ENCODE measurements around the gene GLT1D1.

GLT1D1 gene

GRCh38 chr12:128969480-128970055 is 116.3 kb downstream of the GLT1D1 start:
- peak; percentile 38 for DNase-seq

GRCh38 chr12:128970110-128970509 is 116.8 kb downstream of the GLT1D1 start:
- DNase-seq: no peak

- DNase-seq: no peak
Measured at GRCh38 chr12:128970941-128971340, 117.7 kb downstream of the GLT1D1 start.

- no peak for DNase-seq
Measured at GRCh38 chr12:128971802-128972201, 118.5 kb downstream of the GLT1D1 start.

GRCh38 chr12:128973883-128974681 is 120.8 kb downstream of the GLT1D1 start:
- no peak for DNase-seq

- no peak for DNase-seq
Measured at GRCh38 chr12:128974881-128975280, 121.6 kb downstream of the GLT1D1 start.

- peak; percentile 12 for DNase-seq
Measured at GRCh38 chr12:128976120-128976738, 123.0 kb downstream of the GLT1D1 start.

GRCh38 chr12:128977441-128977840 is 124.2 kb downstream of the GLT1D1 start:
- no peak for DNase-seq

GRCh38 chr12:128978067-128978466 is 124.8 kb downstream of the GLT1D1 start:
- DNase-seq: no peak

- no peak for DNase-seq
Measured at GRCh38 chr12:128980623-128981022, 127.3 kb downstream of the GLT1D1 start.

GRCh38 chr12:128981971-128982533 is 128.8 kb downstream of the GLT1D1 start:
- DNase-seq: no peak

- DNase-seq: no peak
Measured at GRCh38 chr12:128982933-128983332, 129.7 kb downstream of the GLT1D1 start.

GRCh38 chr12:128983371-128983770 is 130.1 kb downstream of the GLT1D1 start:
- DNase-seq: no peak

GRCh38 chr12:128986957-128987356 is 133.7 kb downstream of the GLT1D1 start:
- DNase-seq: no peak

GRCh38 chr12:128989287-128989686 is 136.0 kb downstream of the GLT1D1 start:
- no peak for DNase-seq

- no peak for DNase-seq
Measured at GRCh38 chr12:128991716-128992115, 138.4 kb downstream of the GLT1D1 start.

GRCh38 chr12:128992116-128992515 is 138.8 kb downstream of the GLT1D1 start:
- no peak for DNase-seq

- DNase-seq: no peak
Measured at GRCh38 chr12:128992550-128992949, 139.3 kb downstream of the GLT1D1 start.

- no peak for DNase-seq
Measured at GRCh38 chr12:128994856-128995255, 141.6 kb downstream of the GLT1D1 start.

GRCh38 chr12:128995619-128996018 is 142.3 kb downstream of the GLT1D1 start:
- DNase-seq: no peak

- no peak for DNase-seq
Measured at GRCh38 chr12:129001826-129002225, 148.5 kb downstream of the GLT1D1 start.

GRCh38 chr12:129002427-129002826 is 149.1 kb downstream of the GLT1D1 start:
- DNase-seq: no peak

- no peak for DNase-seq
Measured at GRCh38 chr12:129005416-129005815, 152.1 kb downstream of the GLT1D1 start.

GRCh38 chr12:129005829-129006228 is 152.6 kb downstream of the GLT1D1 start:
- no peak for DNase-seq
